Spleen (tissue), 7 donors: Measurements from ENCODE around the gene KRT39.

Experiments
- CTCF ChIP-seq, 11 experiments: fragments of 200-600 bp in 7 of 11; fragments of 450-650 bp in 4 of 11; sonication (generic) in 4 of 11; IDR thresholded peaks in 8 of 11; conservative IDR thresholded peaks in 3 of 11; 1 replicate in 7 of 11; 2 replicates in 4 of 11; pipeline versions ENCODE4 v1.4.0 to v1.8.0; 2016 to 2021; ENCODE audit warnings: antibody characterized with exemption in 11 of 11, inconsistent platforms in 4 of 11, mild to moderate bottlenecking in 1 of 11
- POLR2A ChIP-seq, 3 donors: fragments of 450-650 bp; IDR thresholded peaks; one replicate each; pipeline ENCODE4 v1.5.1; 2017; ENCODE audit warnings: antibody characterized with exemption in 3 of 3, mild to moderate bottlenecking in 1 of 3
- POLR2AphosphoS5 ChIP-seq, 3 donors: sonication (generic); formaldehyde crosslinking; IDR thresholded peaks; one replicate each; pipeline ENCODE4 v1.5.1; 2017; ENCODE audit warnings: antibody characterized with exemption in 3 of 3
- donor health status: DM: no; HTN: no; CAD: no; lungs with moderate emphysema.
- donor health status: DM: no; HTN: no; CAD: no.
- donor health status: DM: no; HTN: no; CAD: no.

- TF ChIP-seq POLR2A (IDR thresholded peaks at IDR 0.05), result no peak
- peak; percentile 62 to 80 (median 74) for TF ChIP-seq CTCF (IDR thresholded peaks at IDR 0.05 in 8 of 11, conservative IDR thresholded peaks at IDR 0.05 in 3 of 11)
- TF ChIP-seq POLR2AphosphoS5 (IDR thresholded peaks at IDR 0.05), result no peak
Observed at GRCh38 chr17:40909351-40909750, 57.4 kb downstream of the KRT39 start.
